HepG2 (cell line): Measurements from ENCODE around the gene THSD8. TPM values are rescaled to one million over a fixed set of nuclear protein-coding genes. Genes with fewer than 3 reads are reported as not detected.

Experiments used
- ATAC-seq: fragments of 200-7000 bp; cut with Tn5 transposase; 3 replicates; pipeline ENCODE4 v1.9.1; 2020; ENCODE audit warnings: mild to moderate bottlenecking, moderate library complexity
- BruUV-seq: library from RNA; stranded (reverse); fragments of 400-500 nt; replicated peaks from 2 replicates; lab custom pipeline; 2021; lab: Mats Ljungman, UMichigan
- CTCF ChIA-PET: fragments of 300-600 bp; formaldehyde crosslinking; extraction: SDS; loops from one replicate; lab custom pipeline; 2021; ENCODE audit warnings: low total read pairs, inconsistent platforms, low intra/inter-chr PET ratio; lab: Yijun Ruan, JAX
- POLR2A ChIA-PET: fragments of 350-600 bp; sonication (Branson Sonifier 250); formaldehyde crosslinking; loops from one replicate; lab custom pipeline; 2020; ENCODE audit warnings: antibody characterized with exemption, inconsistent platforms; lab: Yijun Ruan, JAX
- DNase-seq: peaks from one replicate; pipeline ENCODE4 v3.0.0-alpha.2; 2015; ENCODE audit warnings: low spot score
- FAIRE-seq: peaks from 3 replicates; lab custom pipeline; 2011; peaks lifted over from hg19 to GRCh38; lab: Jason Lieb, UNC
- H2AFZ ChIP-seq: one replicate; pipeline ENCODE4 v1.6.1; 2011; ENCODE audit warnings: low read length, inconsistent platforms
- H3K27ac ChIP-seq: fragments of 300-600 bp; 3 replicates; pipeline ENCODE4 v1.8.0; 2011; ENCODE audit warnings: mixed run types, mild to moderate bottlenecking, mixed read lengths, low read length, inconsistent platforms; ENCODE audit not compliant: insufficient read depth; ENCODE audit errors: extremely low read length
- H3K27me3 ChIP-seq, 2 experiments: fragments of 200-600 bp in 1 of 2; 2 replicates in 1 of 2; 3 replicates in 1 of 2; pipeline versions ENCODE4 v1.6.0 to v1.8.0; 2011; ENCODE audit warnings: low read length in 2 of 2, mild to moderate bottlenecking in 2 of 2, moderate library complexity in 2 of 2, inconsistent platforms in 1 of 2; ENCODE audit not compliant: insufficient read depth in 2 of 2, control insufficient read depth in 1 of 2
- H3K36me3 ChIP-seq, 2 experiments: fragments of 200-600 bp in 1 of 2; replicated peaks in 1 of 2; 2 replicates in 1 of 2; 3 replicates in 1 of 2; pipeline versions ENCODE4 v1.5.1 to v1.8.0; 2011; ENCODE audit warnings: low read length in 2 of 2, inconsistent platforms in 1 of 2; ENCODE audit not compliant: insufficient read depth in 2 of 2, control insufficient read depth in 1 of 2
- H3K4me1 ChIP-seq: 2 replicates; pipeline ENCODE4 v1.5.1; 2012; ENCODE audit warnings: low read length, inconsistent platforms; ENCODE audit not compliant: insufficient read depth
- H3K4me2 ChIP-seq: 2 replicates; pipeline ENCODE4 v1.6.0; 2011; ENCODE audit warnings: low read depth, low read length, inconsistent platforms
- H3K4me3 ChIP-seq, 3 experiments: fragments of 200-600 bp in 1 of 3; sonication (generic), shearing (Covaris generic) in 1 of 3; replicated peaks in 1 of 3; 2 replicates each; pipeline ENCODE4 v1.5.1; 2011 to 2016; ENCODE audit warnings: low read length in 3 of 3, inconsistent platforms in 2 of 3, low read depth in 2 of 3, mild to moderate bottlenecking in 2 of 3, control low read depth in 1 of 3, mixed read lengths in 1 of 3; ENCODE audit not compliant: insufficient read depth in 1 of 3
- H3K79me2 ChIP-seq: one replicate; pipeline ENCODE4 v1.6.1; 2011; ENCODE audit warnings: low read length, inconsistent platforms; ENCODE audit not compliant: insufficient read depth
- H3K9ac ChIP-seq: 2 replicates; pipeline ENCODE4 v1.6.0; 2011; ENCODE audit warnings: mild to moderate bottlenecking, low read depth, low read length, inconsistent platforms; ENCODE audit not compliant: insufficient read depth
- H3K9me3 ChIP-seq: 2 replicates; pipeline ENCODE4 v1.5.1; 2012; ENCODE audit warnings: mild to moderate bottlenecking, low read length
- H4K20me1 ChIP-seq: 2 replicates; pipeline ENCODE4 v1.6.0; 2011; ENCODE audit warnings: inconsistent platforms, mild to moderate bottlenecking, low read length, moderate library complexity; ENCODE audit not compliant: insufficient read depth
- CHD2 ChIP-seq: IDR thresholded peaks from 2 replicates; pipeline ENCODE4 v1.6.1; 2011; ENCODE audit warnings: low read depth, low read length, improper control_type of control experiment
- DNMT1 ChIP-seq: sonication (generic); formaldehyde crosslinking; IDR thresholded peaks from 2 replicates; pipeline ENCODE4 v1.5.1; 2020; ENCODE audit warnings: mild to moderate bottlenecking, missing genetic modification reagents
- ELF1 ChIP-seq: sonication (generic); formaldehyde crosslinking; IDR thresholded peaks from 2 replicates; pipeline ENCODE4 v1.4.0; 2020; ENCODE audit warnings: missing genetic modification reagents
- GATAD2A ChIP-seq: IDR thresholded peaks from 2 replicates; pipeline ENCODE4 v1.6.1; 2016
- HDAC1 ChIP-seq: sonication (generic); formaldehyde crosslinking; IDR thresholded peaks from 2 replicates; pipeline ENCODE4 v1.5.1; 2020; ENCODE audit warnings: mild to moderate bottlenecking, missing genetic modification reagents
- MAZ ChIP-seq, 2 experiments: sonication (generic) in 1 of 2; formaldehyde crosslinking in 1 of 2; IDR thresholded peaks; 2 replicates each; pipeline versions ENCODE4 v1.5.0 to v1.6.1; 2012 to 2020; ENCODE audit warnings: low read depth in 2 of 2, mild to moderate bottlenecking in 2 of 2, borderline replicate concordance in 1 of 2, improper control_type of control experiment in 1 of 2, low read length in 1 of 2, missing genetic modification reagents in 1 of 2, moderate library complexity in 1 of 2
- NONO ChIP-seq, 2 experiments: fragments of 450-650 bp in 1 of 2; sonication (generic) in 1 of 2; formaldehyde crosslinking in 1 of 2; IDR thresholded peaks in 1 of 2; conservative IDR thresholded peaks in 1 of 2; 2 replicates each; pipeline versions ENCODE4 v1.6.1 to v1.8.0; 2017 to 2022; ENCODE audit warnings: mild to moderate bottlenecking in 1 of 2, missing genetic modification reagents in 1 of 2, moderate library complexity in 1 of 2
- POLR2AphosphoS5 ChIP-seq: IDR thresholded peaks from 2 replicates; pipeline ENCODE4 v1.6.1; 2012; ENCODE audit warnings: low read depth, low read length
- RBM39 ChIP-seq: fragments of 200-400 bp; formaldehyde crosslinking; IDR thresholded peaks from one replicate; pipeline ENCODE4 v1.6.1; 2018; ENCODE audit warnings: antibody characterized with exemption, mild to moderate bottlenecking, low read depth, low read length; ENCODE audit not compliant: poor library complexity, severe bottlenecking
- RFX5 ChIP-seq: IDR thresholded peaks from 2 replicates; pipeline ENCODE4 v1.6.1; 2011; ENCODE audit warnings: low read depth, low read length, improper control_type of control experiment
- SALL1 ChIP-seq: sonication (generic); formaldehyde crosslinking; IDR thresholded peaks from 2 replicates; pipeline ENCODE4 v1.8.0; 2022; ENCODE audit warnings: mild to moderate bottlenecking, missing genetic modification reagents
- SAP130 ChIP-seq: IDR thresholded peaks from 2 replicates; pipeline ENCODE4 v1.6.1; 2016; ENCODE audit warnings: low read depth
- SP5 ChIP-seq: IDR thresholded peaks from 2 replicates; pipeline ENCODE4 v1.6.1; 2016; ENCODE audit warnings: low read depth, borderline replicate concordance
- ZFX ChIP-seq: sonication (generic); formaldehyde crosslinking; IDR thresholded peaks from 2 replicates; pipeline ENCODE4 v1.4.0; 2020; ENCODE audit warnings: mild to moderate bottlenecking, low read depth, missing genetic modification reagents, moderate library complexity
- ZNF549 ChIP-seq: sonication (generic); formaldehyde crosslinking; IDR thresholded peaks from 2 replicates; pipeline ENCODE4 v1.5.0; 2020; ENCODE audit warnings: missing genetic modification reagents
- ZNF678 ChIP-seq: sonication (generic); formaldehyde crosslinking; IDR thresholded peaks from 2 replicates; pipeline ENCODE4 v1.4.0; 2020; ENCODE audit warnings: mild to moderate bottlenecking, missing genetic modification reagents
- WGBS: methylation state at CpG from one replicate; pipeline ENCODE4 v1.1.6; 2017; ENCODE audit warnings: low lambda C conversion rate; 5-methylcytosine and 5-hydroxymethylcytosine counted together
- in situ Hi-C: cut with HindIII; loops from 2 replicates; pipeline ENCODE4 v1.10.0; 2017; ENCODE audit warnings: low pct_unique_long_range_greater_than_20kb; ENCODE audit not compliant: extremely low pct_ligation_motif_present
- intact Hi-C: fragments of 100-400 bp; cut with micrococcal nuclease; formaldehyde crosslinking; loops from one replicate; pipeline ENCODE4 v1.10.0; 2022; ENCODE audit not compliant: unreplicated experiment
- polyA plus RNA-seq, 8 experiments: library from polyadenylated mRNA; depleted of rRNA in 3 of 8; stranded (reverse) in 7 of 8; unstranded in 1 of 8; fragments of >200 nt; fragmentation: Illumina TruSeq in 4 of 8; extraction: Trizol in 4 of 8; gene quantifications; 2 replicates each; pipeline versions ENCODE4 v1.2.1 to v1.2.3, GENCODE V29; 2011 to 2016; ENCODE audit warnings: low read depth in 4 of 8, missing spikeins in 1 of 8, mixed read lengths in 1 of 8; ENCODE audit not compliant: insufficient read depth in 1 of 8
- total RNA-seq, 5 experiments: library from RNA; depleted of rRNA; stranded (reverse); fragments of >200 nt; fragmentation: Illumina TruSeq; extraction: Trizol; gene quantifications; 2 replicates each; pipeline ENCODE4 v1.2.3, GENCODE V29; 2016; ENCODE audit warnings: low read depth in 1 of 5
- TF ChIP-seq, protein P1 (sequence below): sonication (generic); formaldehyde crosslinking; IDR thresholded peaks from 2 replicates; pipeline ENCODE4 v1.9.0; 2022; ENCODE audit warnings: low read depth, missing genetic modification reagents
- TF ChIP-seq, protein P2 (sequence below): sonication (generic); formaldehyde crosslinking; IDR thresholded peaks from 2 replicates; pipeline ENCODE4 v1.5.1; 2020; ENCODE audit warnings: mild to moderate bottlenecking, missing genetic modification reagents, moderate library complexity
- TF ChIP-seq, protein P3 (sequence below): IDR thresholded peaks from 2 replicates; pipeline ENCODE4 v1.6.1; 2016; ENCODE audit warnings: missing genetic modification reagents, missing compliant biosample characterization

Gene THSD8
- total and polyA plus RNA-seq, 2 of the 13 experiments (the other 11 are each of a cell fraction or from before 2014, with no cell fraction given), result 4.8 to 14.9 TPM

DNA sequence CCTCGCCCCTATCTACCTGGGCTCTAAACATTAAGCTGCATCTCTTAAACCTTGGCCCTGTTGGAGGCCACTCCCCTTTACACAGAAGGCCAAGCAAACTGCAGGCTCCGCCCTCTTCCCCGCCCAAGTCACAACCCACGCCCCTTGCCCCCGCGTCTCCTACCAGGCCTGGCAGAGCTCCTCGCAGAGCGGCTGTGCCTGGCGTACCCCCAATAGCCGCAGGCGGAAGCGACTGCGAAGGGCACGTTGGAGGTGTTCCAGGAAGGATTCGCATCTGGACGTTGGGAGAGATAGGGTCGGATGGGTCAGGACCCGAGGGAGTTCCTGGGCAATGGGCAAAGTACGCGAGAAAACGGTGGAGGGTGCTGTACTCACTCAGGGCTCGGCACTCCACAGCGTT is 26.6 kb downstream of the THSD8 start:
- POLR2A ChIA-PET, result interaction anchor here (0.9 kb wide), 1 partner anchor 28 kb away, joined by 3 read pairs; no protein-coding TSS in a partner anchor
- DNase-seq, result peak; percentile 40
- H3K4me2 ChIP-seq, result peak overlapping the region; percentile 80
- WGBS, result 3% methylated on average over 2 of the region's 23 CpGs
- peaks cover 0 to 16% of the 10 kb centered on the region in 2 experiments; a peak in 1 of 5 replicates for H3K27me3 ChIP-seq
- no peaks in the 10 kb centered on the region for H3K9me3 ChIP-seq
- H3K36me3 ChIP-seq, result no peaks in the 10 kb centered on the region
- H3K27ac ChIP-seq, result no peak overlapping the region
- no peaks in the 10 kb centered on the region for H3K79me2 ChIP-seq
- intact Hi-C loops (no loop called here), in situ Hi-C loops (no loop called here)
- no TSS peak for BruUV-seq
- peak overlapping the region; percentile 70 for H2AFZ ChIP-seq
- peaks cover 43% of the 10 kb centered on the region for H3K4me1 ChIP-seq
- peak overlapping the region; percentile 52; the same call in 1 of the 2 replicates for H3K9ac ChIP-seq
- H3K4me3 ChIP-seq, result peak overlapping the region; percentile 38 to 72 (median 50); a peak in 5 of 6 replicates
- CTCF ChIA-PET, result no interaction called here
- FAIRE-seq, result no peak
- H4K20me1 ChIP-seq, result no peaks in the 10 kb centered on the region
- ATAC-seq, result peak; percentile 78
- TF ChIP-seq ZFX (CRISPR knock-in tag) (peak; percentile 66; the same call in 1 of the 2 replicates), RFX5 (no peak), RBM39 (no peak), ZNF549 (CRISPR knock-in tag) (no peak), SP5 (CRISPR knock-in tag) (peak; percentile 57; the same call in 1 of the 2 replicates), NONO (IDR thresholded peaks at IDR 0.05) (no peak), NONO (CRISPR knock-in tag; conservative IDR thresholded peaks at IDR 0.05) (0 out of 2 replicates have a peak, but pooled peaks have one; percentile 33), SALL1 (peak; percentile 51), ZNF678 (CRISPR knock-in tag) (no peak), CHD2 (no peak), POLR2AphosphoS5 (0 out of 2 replicates have a peak, but pooled peaks have one; percentile 24), ELF1 (peak; percentile 19; the same call in 1 of the 2 replicates), SAP130 (CRISPR knock-in tag) (peak; percentile 39; the same call in 1 of the 2 replicates), MAZ (IDR thresholded peaks at IDR 0.05; ENCODE audit: borderline replicate concordance, low read depth, low read length) (no peak), MAZ (CRISPR knock-in tag; IDR thresholded peaks at IDR 0.05; ENCODE audit: low read depth) (0 out of 2 replicates have a peak, but pooled peaks have one; percentile 19), GATAD2A (CRISPR knock-in tag) (peak; percentile 15; the same call in 1 of the 2 replicates), HDAC1 (CRISPR knock-in tag) (peak; percentile 54), DNMT1 (CRISPR knock-in tag) (no peak)
- TF ChIP-seq, protein P1, sequence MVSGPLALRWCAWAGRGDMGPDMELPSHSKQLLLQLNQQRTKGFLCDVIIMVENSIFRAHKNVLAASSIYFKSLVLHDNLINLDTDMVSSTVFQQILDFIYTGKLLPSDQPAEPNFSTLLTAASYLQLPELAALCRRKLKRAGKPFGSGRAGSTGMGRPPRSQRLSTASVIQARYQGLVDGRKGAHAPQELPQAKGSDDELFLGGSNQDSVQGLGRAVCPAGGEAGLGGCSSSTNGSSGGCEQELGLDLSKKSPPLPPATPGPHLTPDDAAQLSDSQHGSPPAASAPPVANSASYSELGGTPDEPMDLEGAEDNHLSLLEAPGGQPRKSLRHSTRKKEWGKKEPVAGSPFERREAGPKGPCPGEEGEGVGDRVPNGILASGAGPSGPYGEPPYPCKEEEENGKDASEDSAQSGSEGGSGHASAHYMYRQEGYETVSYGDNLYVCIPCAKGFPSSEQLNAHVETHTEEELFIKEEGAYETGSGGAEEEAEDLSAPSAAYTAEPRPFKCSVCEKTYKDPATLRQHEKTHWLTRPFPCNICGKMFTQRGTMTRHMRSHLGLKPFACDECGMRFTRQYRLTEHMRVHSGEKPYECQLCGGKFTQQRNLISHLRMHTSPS (CRISPR knock-in tag), result peak; percentile 64; the same call in 1 of the 2 replicates
- TF ChIP-seq, protein P2, sequence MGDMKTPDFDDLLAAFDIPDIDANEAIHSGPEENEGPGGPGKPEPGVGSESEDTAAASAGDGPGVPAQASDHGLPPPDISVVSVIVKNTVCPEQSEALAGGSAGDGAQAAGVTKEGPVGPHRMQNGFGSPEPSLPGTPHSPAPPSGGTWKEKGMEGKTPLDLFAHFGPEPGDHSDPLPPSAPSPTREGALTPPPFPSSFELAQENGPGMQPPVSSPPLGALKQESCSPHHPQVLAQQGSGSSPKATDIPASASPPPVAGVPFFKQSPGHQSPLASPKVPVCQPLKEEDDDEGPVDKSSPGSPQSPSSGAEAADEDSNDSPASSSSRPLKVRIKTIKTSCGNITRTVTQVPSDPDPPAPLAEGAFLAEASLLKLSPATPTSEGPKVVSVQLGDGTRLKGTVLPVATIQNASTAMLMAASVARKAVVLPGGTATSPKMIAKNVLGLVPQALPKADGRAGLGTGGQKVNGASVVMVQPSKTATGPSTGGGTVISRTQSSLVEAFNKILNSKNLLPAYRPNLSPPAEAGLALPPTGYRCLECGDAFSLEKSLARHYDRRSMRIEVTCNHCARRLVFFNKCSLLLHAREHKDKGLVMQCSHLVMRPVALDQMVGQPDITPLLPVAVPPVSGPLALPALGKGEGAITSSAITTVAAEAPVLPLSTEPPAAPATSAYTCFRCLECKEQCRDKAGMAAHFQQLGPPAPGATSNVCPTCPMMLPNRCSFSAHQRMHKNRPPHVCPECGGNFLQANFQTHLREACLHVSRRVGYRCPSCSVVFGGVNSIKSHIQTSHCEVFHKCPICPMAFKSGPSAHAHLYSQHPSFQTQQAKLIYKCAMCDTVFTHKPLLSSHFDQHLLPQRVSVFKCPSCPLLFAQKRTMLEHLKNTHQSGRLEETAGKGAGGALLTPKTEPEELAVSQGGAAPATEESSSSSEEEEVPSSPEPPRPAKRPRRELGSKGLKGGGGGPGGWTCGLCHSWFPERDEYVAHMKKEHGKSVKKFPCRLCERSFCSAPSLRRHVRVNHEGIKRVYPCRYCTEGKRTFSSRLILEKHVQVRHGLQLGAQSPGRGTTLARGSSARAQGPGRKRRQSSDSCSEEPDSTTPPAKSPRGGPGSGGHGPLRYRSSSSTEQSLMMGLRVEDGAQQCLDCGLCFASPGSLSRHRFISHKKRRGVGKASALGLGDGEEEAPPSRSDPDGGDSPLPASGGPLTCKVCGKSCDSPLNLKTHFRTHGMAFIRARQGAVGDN (CRISPR knock-in tag), result peak; percentile 62; the same call in 1 of the 2 replicates
- TF ChIP-seq, protein P3, sequence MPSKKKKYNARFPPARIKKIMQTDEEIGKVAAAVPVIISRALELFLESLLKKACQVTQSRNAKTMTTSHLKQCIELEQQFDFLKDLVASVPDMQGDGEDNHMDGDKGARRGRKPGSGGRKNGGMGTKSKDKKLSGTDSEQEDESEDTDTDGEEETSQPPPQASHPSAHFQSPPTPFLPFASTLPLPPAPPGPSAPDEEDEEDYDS, result peak; percentile 39; the same call in 1 of the 2 replicates
